T-helper 2 cell treated with Interferon-gamma antibody and Interleukin-4, amounts not matched to agents 100 ng/mL and 5 ng/mL, for 36 hours (primary cell): ENCODE results near the gene SUMF2. TPM values are rescaled to one million over a fixed set of nuclear protein-coding genes. Genes with fewer than 3 reads are reported as not detected.
"Not testable (repeated sequence)": the region's sequence is repeated elsewhere in the genome, so short reads cannot be mapped to it uniquely, and the experiment has no call there.

Source experiments
- intact Hi-C: fragments of 100-400 bp; cut with micrococcal nuclease; formaldehyde crosslinking; loops from one replicate; pipeline ENCODE4 v1.15.1; 2023
- total RNA-seq: library from RNA; stranded (reverse); gene quantifications from 2 replicates; pipeline ENCODE4 v1.2.3, GENCODE V29; 2022

Gene SUMF2
- 117 and 124 TPM in 2 replicates for total RNA-seq

- intact Hi-C loops, result loop anchor here (1.0 kb wide), 5 partner anchors 10 to 113 kb away; partner anchors contain the start of genes CCT6A, CHCHD2, MRPS17 and PSPH
Observed at GRCh38 chr7:56063882-56064625, at the start of gene SUMF2. TSS of gene SUMF2 (plus strand) at chr7:56064286. CDS start at chr7:56064312, 26 bp downstream.

GRCh38 chr7:56017015-56017414, 47.1 kb upstream of the SUMF2 start:
- intact Hi-C loops, result not testable (repeated sequence)

GRCh38 chr7:56019501-56019900, 44.6 kb upstream of the SUMF2 start:
- intact Hi-C loops, result no loop called here

- intact Hi-C loops, result no loop called here
Observed at GRCh38 chr7:56023500-56023899, 40.6 kb upstream of the SUMF2 start.

- intact Hi-C loops, result no loop called here
Observed at GRCh38 chr7:56026538-56026937, 37.5 kb upstream of the SUMF2 start.

GRCh38 chr7:56028942-56029630, 35.0 kb upstream of the SUMF2 start:
- intact Hi-C loops, result no loop called here

GRCh38 chr7:56030340-56030739, 33.7 kb upstream of the SUMF2 start:
- intact Hi-C loops, result no loop called here

GRCh38 chr7:56031556-56031955, 32.5 kb upstream of the SUMF2 start:
- intact Hi-C loops, result not testable (repeated sequence)

GRCh38 chr7:56032578-56032977, 31.5 kb upstream of the SUMF2 start:
- intact Hi-C loops, result not testable (repeated sequence)

GRCh38 chr7:56033671-56034432, 30.2 kb upstream of the SUMF2 start:
- intact Hi-C loops, result loop anchor here (1.0 kb wide), 2 partner anchors 17 to 30 kb away; partner anchors contain the start of genes CCT6A, PSPH and SUMF2

- intact Hi-C loops, result no loop called here
Observed at GRCh38 chr7:56040730-56041129, 23.4 kb upstream of the SUMF2 start.

GRCh38 chr7:56045758-56046157, 18.3 kb upstream of the SUMF2 start:
- intact Hi-C loops, result not testable (repeated sequence)

- intact Hi-C loops, result no loop called here
Observed at GRCh38 chr7:56046721-56047445, 17.2 kb upstream of the SUMF2 start.

- intact Hi-C loops, result not testable (repeated sequence)
Observed at GRCh38 chr7:56047446-56048116, 16.5 kb upstream of the SUMF2 start.

GRCh38 chr7:56048245-56048644, 15.8 kb upstream of the SUMF2 start:
- intact Hi-C loops, result no loop called here

GRCh38 chr7:56048763-56049162, 15.3 kb upstream of the SUMF2 start:
- intact Hi-C loops, result not testable (repeated sequence)

GRCh38 chr7:56051053-56051338, 13.1 kb upstream of the SUMF2 start:
- intact Hi-C loops, result loop anchor here (1.0 to 5.0 kb wide), 8 partner anchors 13 to 684 kb away; partner anchors contain the start of genes CHCHD2, LANCL2, MRPS17 and SUMF2

GRCh38 chr7:56051339-56052191, 12.5 kb upstream of the SUMF2 start, which contains the start of the genes CCT6A and PSPH:
TSS of gene CCT6A (plus strand) at chr7:56051765. CDS start at chr7:56051849, 84 bp downstream.
TSS of gene PSPH (minus strand) at chr7:56051444. CDS start at chr7:56021212, 30,232 bp downstream.
- intact Hi-C loops, result loop anchor here (1.0 to 5.0 kb wide), 8 partner anchors 13 to 684 kb away; partner anchors contain the start of genes CHCHD2, LANCL2, MRPS17 and SUMF2

GRCh38 chr7:56053379-56053778, 10.7 kb upstream of the SUMF2 start:
- intact Hi-C loops, result loop anchor here (5.0 kb wide), 3 partner anchors 166 to 686 kb away; partner anchors contain the start of genes LANCL2, VOPP1 and ZNF713
